GM12873 (cell line): Measurements from ENCODE around the gene ATP8B1.

ENCODE experiments used
- TF ChIP-seq, protein P1 (sequence below): IDR thresholded peaks from 2 replicates; pipeline ENCODE4 v1.5.1; 2012; ENCODE audit warnings: low read depth, mild to moderate bottlenecking, moderate library complexity, low read length, control low read depth; ENCODE audit not compliant: insufficient read depth; ENCODE audit errors: missing control alignments

ATP8B1 gene

DNA sequence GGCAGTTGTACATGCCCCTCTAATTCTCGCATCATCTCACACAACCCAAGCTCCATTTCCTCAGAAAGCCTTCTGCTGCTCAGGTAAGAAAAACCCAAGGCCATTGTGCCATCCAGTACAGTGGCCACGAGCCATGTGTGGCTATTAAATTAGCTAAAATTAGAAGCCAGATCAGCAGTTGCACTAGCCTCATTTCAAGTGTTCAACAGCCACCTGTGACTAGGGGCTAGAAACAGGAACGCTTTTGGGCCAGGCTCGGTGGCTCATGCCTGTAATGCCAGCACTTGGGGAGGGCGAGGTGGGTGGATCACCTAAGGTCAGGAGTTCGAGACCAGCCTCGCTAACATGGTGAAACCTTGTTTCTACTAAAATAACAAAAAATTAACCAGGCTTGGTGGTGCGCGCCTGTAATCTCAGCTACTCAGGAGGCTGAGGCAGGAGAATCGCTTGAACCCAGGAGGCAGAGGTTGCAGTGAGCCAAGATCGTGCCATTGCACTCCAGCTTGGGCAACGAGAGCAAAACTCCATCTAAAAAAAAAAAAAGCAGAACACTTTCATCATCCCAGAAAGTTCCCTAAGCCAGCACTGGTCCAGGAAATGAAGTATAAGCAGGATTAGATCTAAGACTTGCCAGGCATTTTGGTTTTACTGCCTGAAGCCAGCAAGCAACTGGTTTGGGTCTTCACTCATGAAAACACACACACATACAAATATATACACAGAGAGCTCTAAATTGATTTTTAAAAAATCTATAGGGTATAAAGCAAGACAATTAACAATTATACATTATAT is 35.7 kb downstream of the ATP8B1 start:
- TF ChIP-seq, protein P1, sequence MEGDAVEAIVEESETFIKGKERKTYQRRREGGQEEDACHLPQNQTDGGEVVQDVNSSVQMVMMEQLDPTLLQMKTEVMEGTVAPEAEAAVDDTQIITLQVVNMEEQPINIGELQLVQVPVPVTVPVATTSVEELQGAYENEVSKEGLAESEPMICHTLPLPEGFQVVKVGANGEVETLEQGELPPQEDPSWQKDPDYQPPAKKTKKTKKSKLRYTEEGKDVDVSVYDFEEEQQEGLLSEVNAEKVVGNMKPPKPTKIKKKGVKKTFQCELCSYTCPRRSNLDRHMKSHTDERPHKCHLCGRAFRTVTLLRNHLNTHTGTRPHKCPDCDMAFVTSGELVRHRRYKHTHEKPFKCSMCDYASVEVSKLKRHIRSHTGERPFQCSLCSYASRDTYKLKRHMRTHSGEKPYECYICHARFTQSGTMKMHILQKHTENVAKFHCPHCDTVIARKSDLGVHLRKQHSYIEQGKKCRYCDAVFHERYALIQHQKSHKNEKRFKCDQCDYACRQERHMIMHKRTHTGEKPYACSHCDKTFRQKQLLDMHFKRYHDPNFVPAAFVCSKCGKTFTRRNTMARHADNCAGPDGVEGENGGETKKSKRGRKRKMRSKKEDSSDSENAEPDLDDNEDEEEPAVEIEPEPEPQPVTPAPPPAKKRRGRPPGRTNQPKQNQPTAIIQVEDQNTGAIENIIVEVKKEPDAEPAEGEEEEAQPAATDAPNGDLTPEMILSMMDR: no peak

DNA sequence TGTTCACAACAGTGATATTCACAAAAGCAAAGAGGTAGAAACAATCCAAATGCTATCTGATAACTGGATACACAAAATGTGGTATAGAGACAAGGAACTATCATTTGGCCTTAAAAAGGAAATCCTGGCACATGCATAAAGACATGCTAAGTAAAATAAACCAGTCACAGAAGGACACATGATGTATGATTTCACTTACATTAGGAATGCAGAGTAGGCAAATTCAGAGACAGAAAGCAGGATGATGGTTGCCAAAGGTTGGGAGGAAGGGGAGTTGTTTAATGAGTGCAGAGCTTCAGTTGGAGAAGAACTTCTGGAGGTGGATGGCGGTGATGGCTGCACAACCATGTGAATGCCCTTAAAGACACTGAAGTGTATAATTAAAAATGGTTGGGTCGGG is 38.1 kb downstream of the ATP8B1 start:
- TF ChIP-seq, protein P1: no peak

DNA sequence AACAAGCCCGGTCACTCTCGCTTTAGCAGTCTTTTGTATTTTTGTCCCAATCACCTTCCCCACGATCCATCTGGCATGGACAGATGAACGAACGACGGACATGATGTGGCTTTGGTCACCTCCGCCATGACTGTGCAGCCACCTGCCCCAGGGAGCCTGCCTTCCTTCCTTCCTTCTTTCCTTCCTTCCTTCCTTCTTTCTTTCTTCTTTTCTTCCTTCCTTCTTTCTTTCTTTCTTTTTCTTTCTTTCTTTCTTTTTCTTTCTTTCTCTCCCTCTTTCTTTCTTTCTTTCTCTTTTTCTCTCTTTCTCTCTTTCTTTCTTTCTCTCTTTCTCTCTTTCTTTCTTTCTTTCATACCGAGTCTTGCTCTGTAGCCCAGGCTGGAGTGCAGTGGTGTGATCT is 39.0 kb downstream of the ATP8B1 start:
- TF ChIP-seq, protein P1: no peak

- TF ChIP-seq, protein P1: no peak
Measured at GRCh38 chr18:57762686-57763085, 40.4 kb downstream of the ATP8B1 start.

DNA sequence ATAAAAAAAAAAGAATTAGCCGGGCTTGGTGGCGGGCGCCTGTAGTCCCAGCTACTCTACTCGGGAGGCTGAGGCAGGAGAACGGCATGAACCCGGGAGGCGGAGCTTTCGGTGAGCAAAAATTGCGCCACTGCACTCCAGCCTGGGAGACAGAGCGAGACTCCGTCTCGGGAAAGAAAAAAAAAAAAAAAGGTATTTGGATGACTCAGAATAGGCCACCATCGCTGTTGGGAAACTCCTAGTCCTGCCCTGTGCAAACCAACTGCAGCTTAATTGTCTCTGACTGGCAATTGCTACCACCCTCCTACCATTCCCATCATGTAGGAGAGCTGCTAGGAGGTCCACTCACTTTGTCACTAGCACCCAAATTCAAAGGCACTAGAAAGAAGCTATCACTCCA is 43.5 kb downstream of the ATP8B1 start:
- TF ChIP-seq, protein P1: no peak

GRCh38 chr18:57755473-57756067 is 47.5 kb downstream of the ATP8B1 start:
- TF ChIP-seq, protein P1: no peak

DNA sequence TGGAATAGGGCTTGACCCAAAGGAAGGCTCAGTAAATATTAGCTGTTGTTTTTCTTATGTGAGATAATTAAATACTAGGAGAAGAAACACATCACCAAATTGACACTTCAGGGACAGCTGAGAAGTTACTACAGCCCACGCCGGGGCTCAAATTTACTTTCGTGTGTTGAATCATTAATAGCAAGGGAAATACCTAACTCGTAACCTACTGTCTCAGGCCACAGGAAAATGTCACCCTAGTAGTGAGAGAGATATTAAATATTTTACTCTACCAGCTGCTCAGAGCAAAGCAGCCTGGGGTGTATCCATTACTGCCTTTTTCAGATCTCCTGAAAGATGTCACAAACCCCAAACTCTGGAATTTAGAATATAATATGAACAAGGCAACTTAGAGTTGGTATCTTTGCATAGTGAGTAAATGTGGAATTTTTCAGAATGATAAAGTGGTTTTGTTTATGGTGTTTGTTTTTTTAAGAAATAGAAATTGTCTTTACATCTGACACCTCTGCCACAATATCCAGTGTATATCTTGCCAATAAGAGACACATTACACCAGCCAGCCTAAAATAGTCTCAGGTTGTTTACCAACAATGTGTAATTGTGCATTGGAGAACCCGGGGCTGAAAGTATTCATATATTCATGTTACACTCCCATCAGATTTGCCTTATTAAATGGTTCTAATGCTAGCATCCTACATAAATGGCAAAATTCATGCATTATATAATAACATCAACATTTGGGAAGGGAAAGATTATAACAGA is 48.4 kb downstream of the ATP8B1 start:
- TF ChIP-seq, protein P1: no peak
